A549 (cell line): ENCODE data around the gene HBQ1. TPM values are rescaled to one million over a fixed set of nuclear protein-coding genes. Genes with fewer than 3 reads are reported as not detected.

Experiments
- ATAC-seq, 2 experiments: fragments of 200-7000 bp in 1 of 2; fragments of >200 bp in 1 of 2; cut with Nextera tagmentation in 1 of 2; cut with Tn5 transposase in 1 of 2; 3 replicates each; pipeline versions ENCODE4 v1.8.0 to v1.9.1; 2018 to 2020; ENCODE audit warnings: mild to moderate bottlenecking in 1 of 2, moderate library complexity in 1 of 2
- CTCF ChIA-PET: fragments of 300-600 bp; sonication (Branson Sonifier 250); formaldehyde crosslinking; extraction: SDS; loops from one replicate; lab custom pipeline; 2021; ENCODE audit warnings: antibody characterized with exemption, inconsistent platforms; lab: Yijun Ruan, JAX
- POLR2A ChIA-PET: fragments of 350-600 bp; formaldehyde crosslinking; extraction: SDS; loops from one replicate; lab custom pipeline; 2021; ENCODE audit warnings: antibody characterized with exemption, inconsistent platforms; lab: Yijun Ruan, JAX
- DNase-seq, 2 experiments: peaks; one replicate each; pipeline versions ENCODE4 v3.0.0 to v3.0.0-alpha.2; 2011 to 2016; ENCODE audit warnings: low read depth in 1 of 2, low spot score in 1 of 2
- FAIRE-seq: peaks from 2 replicates; lab custom pipeline; 2011; peaks lifted over from hg19 to GRCh38; lab: Jason Lieb, UNC
- H3K27ac ChIP-seq, 2 experiments: fragments of >200 bp; sonication (Bioruptor Twin); formaldehyde crosslinking; 3 replicates each; pipeline ENCODE4 v1.5.1; 2016 to 2017
- H3K4me1 ChIP-seq: fragments of >200 bp; sonication (Bioruptor Twin); formaldehyde crosslinking; 3 replicates; pipeline ENCODE4 v1.6.1; 2016
- H3K4me2 ChIP-seq: fragments of >200 bp; sonication (Bioruptor Twin); formaldehyde crosslinking; 3 replicates; pipeline ENCODE4 v1.6.1; 2016
- H3K4me3 ChIP-seq: fragments of >200 bp; sonication (Bioruptor Twin); formaldehyde crosslinking; 3 replicates; pipeline ENCODE4 v1.5.1; 2016
- H3K9me3 ChIP-seq: fragments of >200 bp; sonication (Bioruptor Twin); formaldehyde crosslinking; 3 replicates; pipeline ENCODE4 v1.6.1; 2016
- CBX2 ChIP-seq: fragments of 200-600 bp; sonication (generic); IDR thresholded peaks from 2 replicates; pipeline ENCODE4 v1.6.1; 2016; ENCODE audit warnings: low read depth, mild to moderate bottlenecking, borderline replicate concordance
- EP300 ChIP-seq, 2 experiments: fragments of >200 bp; sonication (Bioruptor Twin); formaldehyde crosslinking; IDR thresholded peaks; 2 replicates in 1 of 2; 3 replicates in 1 of 2; pipeline ENCODE4 v1.6.1; 2016 to 2017
- FOXS1 ChIP-seq: fragments of 250-450 bp; sonication (Bioruptor Pico); IDR thresholded peaks from 2 replicates; pipeline ENCODE4 v1.5.0; 2020; ENCODE audit warnings: mild to moderate bottlenecking, moderate library complexity
- GATA3 ChIP-seq: IDR thresholded peaks from 2 replicates; pipeline ENCODE4 v1.6.1; 2012; ENCODE audit warnings: borderline replicate concordance
- HDAC2 ChIP-seq: fragments of 200-600 bp; sonication (generic); IDR thresholded peaks from 2 replicates; pipeline ENCODE4 v1.6.1; 2016
- HEYL ChIP-seq: fragments of 250-450 bp; sonication (Bioruptor Pico); IDR thresholded peaks from 2 replicates; pipeline ENCODE4 v1.8.0; 2021; ENCODE audit warnings: mild to moderate bottlenecking, moderate library complexity
- HOXB13 ChIP-seq: fragments of 250-450 bp; sonication (Bioruptor Pico); IDR thresholded peaks from 2 replicates; pipeline ENCODE4 v1.5.0; 2020; ENCODE audit warnings: low read depth, mild to moderate bottlenecking, moderate library complexity
- JUN ChIP-seq, 2 experiments: fragments of >200 bp; sonication (Bioruptor Twin); formaldehyde crosslinking; IDR thresholded peaks; 2 replicates in 1 of 2; 3 replicates in 1 of 2; pipeline ENCODE4 v1.6.1; 2016 to 2017
- PHF8 ChIP-seq: fragments of 200-600 bp; sonication (generic); IDR thresholded peaks from 2 replicates; pipeline ENCODE4 v1.6.1; 2016; ENCODE audit warnings: low read depth, mild to moderate bottlenecking, antibody characterized with exemption, moderate library complexity, borderline replicate concordance
- POLR2A ChIP-seq: IDR thresholded peaks from 2 replicates; pipeline ENCODE4 v1.6.1; 2012; ENCODE audit warnings: mild to moderate bottlenecking, low read length
- RCOR1 ChIP-seq: fragments of 150-350 bp; IDR thresholded peaks from 2 replicates; pipeline ENCODE4 v1.6.1; 2014; ENCODE audit warnings: antibody characterized with exemption, low read length, low read depth
- TFCP2L1 ChIP-seq: fragments of 250-450 bp; sonication (Bioruptor Pico); IDR thresholded peaks from 2 replicates; pipeline ENCODE4 v1.5.0; 2021; ENCODE audit warnings: mild to moderate bottlenecking
- TP53 ChIP-seq: fragments of 250-450 bp; sonication (Bioruptor Pico); IDR thresholded peaks from 2 replicates; pipeline ENCODE4 v1.5.0; 2021; ENCODE audit warnings: mild to moderate bottlenecking, moderate library complexity
- ZC3H11A ChIP-seq: fragments of 450-650 bp; IDR thresholded peaks from 2 replicates; pipeline ENCODE4 v1.6.1; 2014; ENCODE audit warnings: antibody characterized with exemption, mild to moderate bottlenecking
- ZSCAN20 ChIP-seq: fragments of 250-450 bp; sonication (Bioruptor Pico); IDR thresholded peaks from 2 replicates; pipeline ENCODE4 v1.8.0; 2022; ENCODE audit warnings: mild to moderate bottlenecking, moderate library complexity
- WGBS: methylation state at CpG from one replicate; pipeline ENCODE4 v1.1.6; 2017; ENCODE audit errors: missing lambda C conversion rate; 5-methylcytosine and 5-hydroxymethylcytosine counted together
- polyA plus RNA-seq, 4 experiments: library from polyadenylated mRNA; depleted of rRNA in 3 of 4; stranded (reverse); fragments of >200 nt; fragmentation: RNase III in 1 of 4; extraction: RNeasy Plus Mini Kit Qiagen cat#74134 plus additional on column Dnase treatment in 1 of 4; gene quantifications; 2 replicates in 3 of 4; 3 replicates in 1 of 4; pipeline ENCODE4 v1.2.3, GENCODE V29; 2011 to 2017
- TF ChIP-seq, protein P1 (sequence below): IDR thresholded peaks from 2 replicates; pipeline ENCODE4 v1.6.1; 2012
- TF ChIP-seq, protein P2 (sequence below): fragments of 450-650 bp; IDR thresholded peaks from 2 replicates; pipeline ENCODE4 v1.6.1; 2014; ENCODE audit warnings: antibody characterized with exemption
- TF ChIP-seq, protein P3 (sequence below): fragments of 200-600 bp; sonication (generic); IDR thresholded peaks from 2 replicates; pipeline ENCODE4 v1.6.1; 2016; ENCODE audit warnings: antibody characterized with exemption, mild to moderate bottlenecking, moderate library complexity
- TF ChIP-seq, protein P4 (sequence below): fragments of 250-450 bp; sonication (Bioruptor Pico); IDR thresholded peaks from 2 replicates; pipeline ENCODE4 v1.5.0; 2020; ENCODE audit warnings: low read depth, mild to moderate bottlenecking, moderate library complexity
- TF ChIP-seq, protein P5 (sequence below): IDR thresholded peaks from 2 replicates; pipeline ENCODE4 v1.6.1; 2012; ENCODE audit warnings: low read depth, borderline replicate concordance

Gene HBQ1
- polyA plus RNA-seq, 2 of the 4 experiments (the other 2 are of a cell fraction) = 2.0 to 2.8 TPM

DNA sequence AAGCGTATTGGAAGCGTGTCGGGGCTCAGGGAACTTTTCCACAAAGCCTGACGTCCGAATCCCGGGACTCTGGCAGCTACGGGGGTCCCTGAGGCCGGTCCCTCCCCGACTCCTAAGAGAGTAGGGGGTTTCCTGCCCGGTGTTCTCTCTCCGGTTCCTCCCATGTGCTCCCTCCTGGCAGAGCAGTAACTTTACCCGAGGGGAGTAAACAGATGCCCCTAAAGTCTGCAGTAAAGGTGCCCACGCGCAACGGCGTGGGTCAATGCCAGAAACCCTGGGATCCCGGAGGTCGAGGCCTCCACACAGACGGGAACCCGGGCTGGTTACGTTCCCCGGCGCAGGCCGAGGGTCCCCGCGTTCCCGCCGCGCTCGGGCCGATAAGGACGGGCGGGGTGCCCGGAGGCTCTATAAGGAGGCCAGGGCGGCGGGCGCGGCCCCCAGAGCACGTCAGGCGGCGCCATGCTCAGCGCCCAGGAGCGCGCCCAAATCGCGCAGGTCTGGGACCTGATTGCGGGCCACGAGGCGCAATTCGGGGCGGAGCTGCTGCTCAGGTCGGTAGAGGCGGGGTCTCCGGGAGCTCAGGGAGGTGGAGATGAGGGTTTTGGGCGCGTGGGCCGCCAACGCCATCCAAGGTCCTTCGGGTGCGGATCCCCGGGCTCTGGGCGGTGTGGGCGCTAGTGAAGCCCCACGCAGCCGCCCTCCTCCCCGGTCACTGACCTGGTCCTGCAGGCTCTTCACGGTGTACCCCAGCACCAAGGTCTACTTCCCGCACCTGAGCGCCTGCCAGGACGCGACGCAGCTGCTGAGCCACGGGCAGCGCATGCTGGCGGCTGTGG, 14.5 kb upstream of the HBQ1 start, which contains the start of gene HBM:
HBM (plus strand) TSS at position 440 of the 836 bp plus-strand sequence; CDS start at position 460, 20 bp downstream.
- ATAC-seq (peak in 1 of 2 experiments; percentile 19; a peak in 3 of 6 replicates), FAIRE-seq (no peak), DNase-seq (no peak)
- WGBS = 12% methylated on average over 54 of the region's 75 CpGs
- ChIA-PET CTCF (interaction anchor here (1.0 to 7.7 kb wide), 3 partner anchors 16 to 69 kb away, joined by 3 to 88 read pairs (median 4); partner anchors contain the start of gene HBQ1), POLR2A (no interaction called here)
- H3K27ac ChIP-seq = 0 out of 6 replicates have a peak within 1 kb of the TSS, but pooled peaks of 1 of the 2 experiments have one; percentile 1
- H3K4me3 ChIP-seq = peak within 1 kb of the TSS; percentile 47
- H3K4me1 ChIP-seq = peaks cover 13% of the 10 kb centered on the region
- peak within 1 kb of the TSS; percentile 100 for H3K4me2 ChIP-seq
- no peaks in the 10 kb centered on the region for H3K9me3 ChIP-seq
- no peak for TF ChIP-seq PHF8
- TF ChIP-seq, protein P1, sequence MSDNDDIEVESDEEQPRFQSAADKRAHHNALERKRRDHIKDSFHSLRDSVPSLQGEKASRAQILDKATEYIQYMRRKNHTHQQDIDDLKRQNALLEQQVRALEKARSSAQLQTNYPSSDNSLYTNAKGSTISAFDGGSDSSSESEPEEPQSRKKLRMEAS = peak; percentile 25; the same call in 1 of the 2 replicates

DNA sequence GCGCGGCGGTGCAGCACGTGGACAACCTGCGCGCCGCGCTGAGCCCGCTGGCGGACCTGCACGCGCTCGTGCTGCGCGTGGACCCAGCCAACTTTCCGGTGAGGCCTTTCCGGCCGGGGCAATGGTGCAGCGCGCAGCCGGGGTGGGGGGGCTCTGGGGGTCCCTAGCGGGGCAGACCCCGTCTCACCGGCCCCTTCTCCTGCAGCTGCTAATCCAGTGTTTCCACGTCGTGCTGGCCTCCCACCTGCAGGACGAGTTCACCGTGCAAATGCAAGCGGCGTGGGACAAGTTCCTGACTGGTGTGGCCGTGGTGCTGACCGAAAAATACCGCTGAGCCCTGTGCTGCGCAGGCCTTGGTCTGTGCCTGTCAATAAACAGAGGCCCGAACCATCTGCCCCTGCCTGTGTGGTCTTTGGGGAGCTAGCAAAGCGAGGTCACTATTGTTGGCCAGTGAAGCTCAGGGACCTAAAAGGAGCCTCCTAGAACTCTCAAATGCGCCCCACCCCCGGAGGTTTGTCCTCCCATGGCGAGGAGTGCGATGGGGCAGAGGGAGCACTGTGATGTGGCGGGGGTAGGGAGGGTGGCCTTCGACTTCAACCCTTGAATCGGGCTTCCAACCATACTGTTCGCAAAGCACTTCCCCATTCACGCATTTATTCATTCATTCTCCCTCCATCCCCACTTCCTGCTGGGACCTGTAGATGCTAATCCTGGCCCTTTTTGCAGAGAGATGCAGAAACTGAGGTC, 13.7 kb upstream of the HBQ1 start:
- POLR2A ChIA-PET = no interaction called here
- CTCF ChIA-PET = interaction anchor here (1.1 to 7.7 kb wide), 5 partner anchors 15 to 101 kb away, joined by 3 to 88 read pairs (median 6); partner anchors contain the start of gene HBQ1
- no peak for ATAC-seq

More for the DNA sequence above, 13.7 kb upstream of the HBQ1 start:
- DNase-seq (no peak), FAIRE-seq (no peak)
- Histone ChIP-seq H3K4me1 (peaks cover 13% of the 10 kb centered on the region), H3K4me2 (peak overlapping the region; percentile 100), H3K4me3 (no peak overlapping the region), H3K27ac (no peak overlapping the region), H3K9me3 (no peaks in the 10 kb centered on the region)
- 81% methylated on average over 25 of the region's 45 CpGs for WGBS
- TF ChIP-seq, protein P2, sequence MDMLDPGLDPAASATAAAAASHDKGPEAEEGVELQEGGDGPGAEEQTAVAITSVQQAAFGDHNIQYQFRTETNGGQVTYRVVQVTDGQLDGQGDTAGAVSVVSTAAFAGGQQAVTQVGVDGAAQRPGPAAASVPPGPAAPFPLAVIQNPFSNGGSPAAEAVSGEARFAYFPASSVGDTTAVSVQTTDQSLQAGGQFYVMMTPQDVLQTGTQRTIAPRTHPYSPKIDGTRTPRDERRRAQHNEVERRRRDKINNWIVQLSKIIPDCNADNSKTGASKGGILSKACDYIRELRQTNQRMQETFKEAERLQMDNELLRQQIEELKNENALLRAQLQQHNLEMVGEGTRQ = no peak
- TF ChIP-seq TFCP2L1 (no peak), GATA3 (no peak), ZSCAN20 (no peak), CBX2 (no peak), HOXB13 (CRISPR knock-in tag) (no peak), HEYL (no peak), FOXS1 (CRISPR knock-in tag) (no peak), TP53 (CRISPR knock-in tag) (no peak), HDAC2 (no peak), RCOR1 (no peak), POLR2A (no peak), ZC3H11A (no peak), EP300 (IDR thresholded peaks at IDR 0.05) (no peak), JUN (IDR thresholded peaks at IDR 0.05) (no peak)
- TF ChIP-seq, protein P3, sequence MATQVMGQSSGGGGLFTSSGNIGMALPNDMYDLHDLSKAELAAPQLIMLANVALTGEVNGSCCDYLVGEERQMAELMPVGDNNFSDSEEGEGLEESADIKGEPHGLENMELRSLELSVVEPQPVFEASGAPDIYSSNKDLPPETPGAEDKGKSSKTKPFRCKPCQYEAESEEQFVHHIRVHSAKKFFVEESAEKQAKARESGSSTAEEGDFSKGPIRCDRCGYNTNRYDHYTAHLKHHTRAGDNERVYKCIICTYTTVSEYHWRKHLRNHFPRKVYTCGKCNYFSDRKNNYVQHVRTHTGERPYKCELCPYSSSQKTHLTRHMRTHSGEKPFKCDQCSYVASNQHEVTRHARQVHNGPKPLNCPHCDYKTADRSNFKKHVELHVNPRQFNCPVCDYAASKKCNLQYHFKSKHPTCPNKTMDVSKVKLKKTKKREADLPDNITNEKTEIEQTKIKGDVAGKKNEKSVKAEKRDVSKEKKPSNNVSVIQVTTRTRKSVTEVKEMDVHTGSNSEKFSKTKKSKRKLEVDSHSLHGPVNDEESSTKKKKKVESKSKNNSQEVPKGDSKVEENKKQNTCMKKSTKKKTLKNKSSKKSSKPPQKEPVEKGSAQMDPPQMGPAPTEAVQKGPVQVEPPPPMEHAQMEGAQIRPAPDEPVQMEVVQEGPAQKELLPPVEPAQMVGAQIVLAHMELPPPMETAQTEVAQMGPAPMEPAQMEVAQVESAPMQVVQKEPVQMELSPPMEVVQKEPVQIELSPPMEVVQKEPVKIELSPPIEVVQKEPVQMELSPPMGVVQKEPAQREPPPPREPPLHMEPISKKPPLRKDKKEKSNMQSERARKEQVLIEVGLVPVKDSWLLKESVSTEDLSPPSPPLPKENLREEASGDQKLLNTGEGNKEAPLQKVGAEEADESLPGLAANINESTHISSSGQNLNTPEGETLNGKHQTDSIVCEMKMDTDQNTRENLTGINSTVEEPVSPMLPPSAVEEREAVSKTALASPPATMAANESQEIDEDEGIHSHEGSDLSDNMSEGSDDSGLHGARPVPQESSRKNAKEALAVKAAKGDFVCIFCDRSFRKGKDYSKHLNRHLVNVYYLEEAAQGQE = no peak
- TF ChIP-seq, protein P4, sequence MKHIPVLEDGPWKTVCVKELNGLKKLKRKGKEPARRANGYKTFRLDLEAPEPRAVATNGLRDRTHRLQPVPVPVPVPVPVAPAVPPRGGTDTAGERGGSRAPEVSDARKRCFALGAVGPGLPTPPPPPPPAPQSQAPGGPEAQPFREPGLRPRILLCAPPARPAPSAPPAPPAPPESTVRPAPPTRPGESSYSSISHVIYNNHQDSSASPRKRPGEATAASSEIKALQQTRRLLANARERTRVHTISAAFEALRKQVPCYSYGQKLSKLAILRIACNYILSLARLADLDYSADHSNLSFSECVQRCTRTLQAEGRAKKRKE (CRISPR knock-in tag) = no peak
- TF ChIP-seq, protein P5, sequence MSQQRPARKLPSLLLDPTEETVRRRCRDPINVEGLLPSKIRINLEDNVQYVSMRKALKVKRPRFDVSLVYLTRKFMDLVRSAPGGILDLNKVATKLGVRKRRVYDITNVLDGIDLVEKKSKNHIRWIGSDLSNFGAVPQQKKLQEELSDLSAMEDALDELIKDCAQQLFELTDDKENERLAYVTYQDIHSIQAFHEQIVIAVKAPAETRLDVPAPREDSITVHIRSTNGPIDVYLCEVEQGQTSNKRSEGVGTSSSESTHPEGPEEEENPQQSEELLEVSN = no peak
